GM19238 (cell line): Measurements from ENCODE around the gene PCTP.

Experiments used
- DNase-seq: peaks from one replicate; pipeline ENCODE4 v3.0.0; 2011; ENCODE audit warnings: low spot score; ENCODE audit not compliant: insufficient read length

PCTP gene

DNA sequence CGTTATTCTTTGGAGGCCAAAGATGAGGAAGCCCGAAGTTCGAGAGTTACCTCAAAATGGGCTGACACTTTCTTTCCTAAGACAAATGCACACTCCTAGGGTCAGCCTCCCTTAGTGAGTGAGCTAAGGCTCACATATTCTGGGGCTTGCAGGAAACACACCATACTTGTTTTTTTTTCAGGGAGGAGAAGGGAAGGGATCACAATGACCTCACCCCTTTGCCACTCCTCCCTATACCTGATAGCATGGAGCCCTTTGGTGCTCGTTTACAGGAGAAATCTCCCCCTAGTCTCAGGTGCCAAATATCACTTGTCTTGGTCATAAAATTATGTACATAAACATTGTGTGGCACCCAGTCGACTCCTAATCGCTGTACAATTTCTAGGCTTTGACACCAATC lies 23.6 kb upstream of the PCTP start:
- no peak for DNase-seq

DNA sequence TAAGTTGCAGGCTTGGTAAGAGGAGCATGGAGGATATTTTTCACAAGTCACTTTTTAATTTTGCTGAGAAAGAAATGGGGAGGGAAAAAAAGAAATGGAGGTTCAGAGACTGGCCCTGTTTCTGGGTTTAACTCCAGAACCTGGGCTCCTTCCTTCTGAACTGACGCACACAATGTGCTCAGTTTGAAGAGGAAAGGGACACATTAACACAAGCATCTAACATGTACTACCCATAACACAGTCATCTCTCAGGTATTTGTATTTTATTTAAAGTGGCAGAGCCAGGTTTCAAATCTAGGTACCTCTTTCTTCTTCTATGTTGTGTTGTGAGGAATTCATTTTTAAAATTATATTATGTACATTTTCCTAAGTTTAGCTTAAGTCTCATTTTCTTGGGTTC lies 22.9 kb upstream of the PCTP start:
- no peak for DNase-seq

DNA sequence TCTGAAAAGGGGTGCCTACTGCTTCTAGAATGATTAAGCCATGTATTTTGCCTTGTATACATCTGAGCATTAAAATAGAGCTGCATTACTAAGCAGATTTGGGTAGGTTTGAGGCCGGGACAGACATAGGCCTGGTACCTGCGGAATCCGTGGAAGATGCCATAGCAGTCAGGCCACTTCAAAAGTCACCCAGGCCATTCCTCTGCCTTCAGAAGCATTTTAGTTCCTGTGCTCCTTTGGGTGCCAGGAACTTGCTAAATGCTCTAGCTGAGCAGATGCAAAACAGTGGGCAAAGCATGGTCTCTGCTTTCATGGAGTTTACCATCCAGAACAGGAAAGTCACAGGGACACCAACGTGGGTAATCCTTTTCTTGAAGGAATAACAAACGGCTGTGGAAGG lies 22.5 kb upstream of the PCTP start:
- no peak for DNase-seq

DNA sequence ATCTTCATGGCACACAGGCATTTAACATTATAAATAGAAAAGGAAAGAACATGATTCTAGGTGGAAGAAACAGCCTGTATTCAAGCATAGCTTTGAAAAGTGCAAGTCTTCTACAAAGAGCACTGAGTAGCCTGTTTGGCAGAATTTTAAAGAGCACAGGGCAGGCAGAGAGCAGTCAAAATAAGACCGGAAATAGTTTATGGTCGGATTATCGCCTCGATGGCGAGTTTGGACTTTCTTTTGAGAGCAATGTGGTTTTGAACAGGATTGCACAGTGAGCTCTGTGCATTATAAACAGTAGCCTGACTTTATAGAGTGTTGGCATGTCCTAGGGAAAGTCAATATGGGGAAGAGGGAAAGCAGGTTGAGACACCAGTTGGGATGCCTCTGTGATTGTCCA lies 22.0 kb upstream of the PCTP start:
- no peak for DNase-seq

DNA sequence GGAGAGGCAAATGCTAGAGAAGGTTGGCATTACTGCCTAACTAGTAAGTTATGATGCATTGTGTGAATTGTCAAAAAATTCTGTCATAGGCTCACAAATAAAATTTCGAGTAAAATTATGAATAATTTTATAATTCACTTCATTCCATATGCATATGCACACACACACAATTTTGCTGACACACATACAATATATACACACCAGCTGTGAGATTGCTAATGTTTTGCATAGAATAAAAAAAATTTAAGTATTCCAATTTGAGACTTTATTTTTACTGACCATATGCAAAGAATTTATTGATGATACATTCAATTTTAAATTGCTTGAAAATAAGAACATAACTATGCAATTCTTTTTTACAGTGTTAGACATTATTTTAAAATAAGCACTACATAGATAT lies 21.4 kb upstream of the PCTP start:
- DNase-seq: no peak

DNA sequence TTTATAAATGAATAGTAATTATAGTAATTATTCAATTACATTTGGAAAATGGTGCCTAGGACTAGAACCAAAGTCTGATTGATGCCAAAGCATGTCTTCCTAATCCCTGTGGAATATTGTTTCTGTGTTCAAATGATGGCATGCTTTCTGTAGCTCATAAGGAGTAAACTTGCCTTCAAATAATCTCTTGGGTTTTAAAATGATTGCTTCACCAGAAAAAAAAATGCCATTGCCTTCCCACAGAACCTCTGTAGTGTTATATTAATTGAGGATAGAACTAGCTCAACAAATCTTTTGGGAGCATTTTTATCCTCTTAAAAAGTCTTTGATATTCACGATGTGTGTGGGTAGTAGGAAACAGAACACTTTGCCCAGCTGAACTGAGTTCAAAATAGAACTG lies 20.5 kb upstream of the PCTP start:
- DNase-seq: no peak

DNA sequence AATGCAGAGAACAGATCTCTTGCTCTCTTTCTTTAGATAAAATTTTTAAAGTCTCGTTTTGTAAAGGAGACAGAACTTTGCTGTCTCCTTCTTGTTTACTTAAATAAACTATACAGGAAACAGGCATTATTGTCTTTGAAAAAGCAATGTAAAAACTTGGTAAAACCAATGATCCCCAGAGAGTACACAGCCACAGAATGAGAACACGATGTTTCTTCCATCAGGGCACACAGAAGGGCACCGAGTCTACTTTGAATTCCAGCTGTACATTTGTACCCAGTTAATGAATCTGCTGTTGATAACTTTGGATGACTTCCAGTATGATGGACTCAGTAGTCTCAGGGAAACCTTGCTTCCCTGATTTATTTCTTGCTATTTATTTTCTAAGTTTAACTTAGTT lies 20.0 kb upstream of the PCTP start:
- DNase-seq: no peak

DNA sequence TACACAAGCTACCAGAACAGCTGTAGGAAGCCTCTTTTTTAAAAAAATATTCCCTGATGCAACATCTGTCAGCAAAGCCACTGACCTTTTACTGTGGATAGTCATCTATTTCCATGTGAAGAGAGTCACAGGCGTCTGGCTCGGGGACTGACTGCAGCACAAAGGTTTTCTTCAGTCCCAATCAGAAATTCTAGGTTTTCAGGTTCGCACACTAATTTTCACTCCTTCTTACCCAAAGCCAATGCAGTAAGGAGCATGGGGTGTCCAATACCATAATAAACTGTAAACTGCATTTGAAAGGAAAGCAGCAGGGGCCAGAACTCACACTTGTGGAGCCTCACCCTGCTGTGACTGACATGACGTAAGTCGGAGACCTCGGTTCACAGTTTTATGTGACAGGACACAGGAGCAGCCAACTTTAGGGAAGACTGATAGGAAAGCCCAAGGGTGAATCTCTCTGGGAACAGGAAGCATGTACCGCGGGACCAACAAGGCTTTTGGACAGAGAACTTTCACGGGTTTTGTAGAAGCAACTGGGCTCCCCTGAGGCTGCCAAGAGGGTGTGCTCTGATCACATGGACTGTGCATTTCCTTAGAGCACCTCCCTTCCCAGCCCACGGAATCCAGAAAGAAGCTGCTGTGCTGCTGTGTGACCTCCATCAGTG lies 19.1 kb upstream of the PCTP start:
- DNase-seq: no peak

DNA sequence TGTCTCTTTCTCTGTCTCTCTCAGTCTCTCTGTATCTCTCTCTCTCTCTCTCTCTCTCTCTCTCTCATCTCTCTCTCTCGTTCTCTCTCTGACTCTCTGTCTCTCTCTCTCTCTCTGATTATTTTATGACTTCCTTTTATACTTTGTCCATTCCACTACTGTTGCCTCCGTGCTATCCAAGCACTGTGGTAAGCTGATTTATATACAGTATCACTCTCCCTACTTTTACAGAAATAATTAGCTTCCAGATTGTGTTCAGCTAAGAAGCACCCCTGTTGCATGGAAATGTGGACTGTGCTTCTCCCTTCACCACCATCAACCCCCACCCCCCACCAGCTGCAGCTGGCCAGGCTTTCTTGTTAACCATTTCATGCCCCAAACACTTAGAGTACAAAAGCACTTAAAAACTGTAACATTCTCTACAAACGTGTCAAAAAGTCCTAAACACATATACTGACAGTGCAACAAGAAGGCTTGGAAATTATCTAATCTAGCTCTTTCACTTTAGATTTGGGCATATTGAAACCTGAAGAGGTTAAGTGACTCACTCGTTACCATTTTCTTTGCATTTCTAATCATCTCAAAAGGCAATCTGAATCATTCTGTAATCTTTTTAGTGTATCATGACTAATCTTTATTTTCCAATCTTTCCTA lies 16.6 kb upstream of the PCTP start:
- no peak for DNase-seq

DNA sequence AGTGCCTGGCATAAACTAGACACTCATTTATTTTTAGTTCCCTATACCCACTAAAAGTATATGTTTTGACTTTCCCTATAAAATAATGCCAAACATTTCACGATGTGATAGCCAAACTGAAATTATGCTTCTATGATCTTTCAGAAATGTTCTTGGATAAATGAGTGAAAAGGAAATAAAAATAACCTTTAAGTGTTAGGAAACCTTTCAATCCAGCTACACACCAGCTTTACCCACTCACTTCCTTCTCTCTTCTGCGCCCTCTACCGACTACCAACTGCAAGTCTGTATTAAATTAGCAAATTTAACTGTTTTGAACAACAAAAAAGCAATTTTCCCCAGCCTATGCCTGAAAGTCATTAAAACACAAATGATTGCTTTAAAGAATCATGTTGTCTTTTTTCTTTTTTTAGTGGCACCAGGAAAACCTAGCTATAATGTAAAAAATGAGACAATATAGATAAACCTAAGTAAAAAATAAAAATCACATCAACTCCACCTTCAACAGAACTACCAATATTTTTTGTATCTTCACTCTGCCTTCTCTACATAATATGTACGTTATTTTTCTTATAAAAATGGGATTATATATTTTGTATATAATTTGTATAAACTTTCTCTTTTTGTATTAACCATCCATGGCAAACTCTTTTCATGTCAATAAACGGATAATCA lies 15.0 kb upstream of the PCTP start:
- no peak for DNase-seq

DNA sequence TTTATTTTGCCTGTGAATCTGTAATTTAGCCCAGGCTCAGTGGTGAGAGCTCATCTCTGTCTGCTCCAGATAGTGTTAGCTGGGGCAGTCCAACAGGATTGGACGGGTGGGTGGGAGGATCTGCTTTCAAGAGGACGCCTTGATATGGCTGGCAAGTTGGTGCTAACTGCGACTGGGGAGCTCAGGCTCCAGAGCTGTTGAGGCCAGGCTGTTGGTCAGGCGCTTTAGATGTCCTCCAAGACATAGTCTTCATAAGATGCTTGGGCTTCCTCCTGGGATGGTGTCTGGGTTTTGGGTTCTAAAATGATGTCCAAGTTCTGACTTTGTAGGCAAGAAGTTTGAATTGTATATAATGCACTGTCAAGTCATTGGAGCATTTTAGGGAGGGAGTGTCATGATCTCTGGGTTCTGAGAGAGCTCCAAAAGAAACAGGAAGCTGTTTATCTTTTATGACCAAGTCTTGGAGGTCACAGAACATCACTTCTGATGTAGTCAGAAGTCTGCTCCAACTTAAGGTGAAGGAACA lies 12.8 kb upstream of the PCTP start:
- DNase-seq: no peak

DNA sequence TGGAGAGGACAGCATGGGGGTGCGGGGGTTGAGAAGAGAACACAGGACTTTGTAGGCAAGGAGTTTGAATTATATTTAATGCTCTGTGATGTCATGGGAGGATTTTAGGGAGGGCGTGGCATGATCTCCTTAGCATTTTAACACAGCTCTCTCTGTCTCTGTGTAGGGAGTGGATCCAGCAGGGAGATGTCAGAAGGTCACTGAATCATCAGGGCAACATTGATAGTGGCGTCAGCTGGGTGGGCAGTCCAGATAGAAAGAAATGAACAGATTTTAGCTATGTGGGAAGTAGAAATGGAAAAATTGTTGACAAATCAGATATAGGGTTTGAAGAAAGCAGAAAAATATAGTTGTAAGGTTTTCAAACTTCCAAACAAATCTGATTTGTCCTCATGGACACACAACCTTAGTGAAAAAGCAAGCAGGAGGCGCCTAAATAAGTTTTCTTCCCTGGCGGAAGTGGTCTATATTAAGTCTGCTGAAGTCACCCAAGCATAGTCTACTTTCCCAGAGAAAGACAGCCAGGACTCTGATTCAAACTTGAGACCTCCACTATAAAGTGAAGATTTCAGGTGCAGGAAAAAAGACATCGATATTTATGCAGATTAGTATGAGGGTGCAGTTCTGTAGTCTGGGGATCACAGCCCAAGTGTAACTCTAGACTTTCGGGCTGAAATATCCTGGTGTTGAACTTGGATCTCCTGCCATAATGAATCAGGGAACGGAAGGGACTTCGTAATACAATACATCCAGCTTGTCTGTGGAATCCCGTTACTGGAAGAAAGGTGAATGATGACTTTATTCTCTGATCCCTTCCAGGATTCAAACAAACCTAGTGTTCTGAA lies 10.1 kb upstream of the PCTP start:
- no peak for DNase-seq

DNA sequence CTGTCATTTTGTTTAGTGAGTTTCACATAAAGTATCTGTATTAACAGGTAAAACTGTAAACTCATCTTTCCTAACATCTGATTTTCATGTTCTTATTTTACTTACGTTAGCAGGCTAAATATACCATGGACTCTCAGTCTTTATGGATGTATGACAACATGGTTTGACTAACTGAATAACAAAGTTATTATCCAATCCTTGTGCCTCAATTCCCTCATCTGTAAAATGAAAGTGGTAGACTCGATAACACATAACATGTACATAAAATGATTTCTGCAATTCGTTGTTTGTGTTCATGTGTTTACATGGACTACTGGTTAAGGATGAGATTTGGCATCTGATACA lies 9.5 kb upstream of the PCTP start:
- no peak for DNase-seq

DNA sequence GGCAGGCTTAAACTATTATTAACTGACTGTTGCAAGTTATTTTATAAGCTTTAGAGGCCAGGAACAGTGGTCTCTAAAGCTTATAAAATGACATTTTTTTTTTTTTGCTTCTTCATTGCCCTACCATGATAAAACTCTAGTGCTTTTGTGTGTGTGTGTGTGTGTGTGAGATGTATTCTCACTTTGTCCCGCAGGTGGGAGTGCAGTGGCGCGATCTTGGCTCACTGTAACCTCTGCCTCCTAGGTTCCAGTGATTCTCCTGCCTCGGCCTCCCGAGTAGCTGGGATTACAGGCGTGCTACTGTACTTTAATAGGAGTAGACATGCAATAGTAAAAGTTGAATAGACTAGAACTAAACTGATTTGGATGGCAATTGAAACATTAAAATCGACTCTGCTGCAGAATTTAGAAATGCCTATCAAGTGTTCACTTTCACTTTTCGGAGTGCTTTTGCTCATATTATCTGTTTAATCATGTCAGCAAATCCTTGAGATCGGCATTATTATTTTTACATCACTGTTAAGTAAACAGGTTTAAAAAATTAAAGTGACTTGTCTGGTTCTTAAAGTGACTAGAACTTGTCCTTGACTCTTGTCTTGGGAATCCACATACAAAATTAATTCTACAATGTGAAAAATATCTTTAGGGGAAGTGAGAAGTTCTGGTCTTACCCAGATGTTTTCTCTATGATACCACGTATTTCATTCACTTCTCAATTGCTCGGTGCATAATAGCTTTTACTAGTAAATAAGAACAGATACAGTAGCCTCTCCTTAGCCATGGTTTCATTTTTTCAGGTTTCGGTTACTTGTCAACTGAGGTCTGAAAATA lies 8.4 kb upstream of the PCTP start:
- no peak for DNase-seq

DNA sequence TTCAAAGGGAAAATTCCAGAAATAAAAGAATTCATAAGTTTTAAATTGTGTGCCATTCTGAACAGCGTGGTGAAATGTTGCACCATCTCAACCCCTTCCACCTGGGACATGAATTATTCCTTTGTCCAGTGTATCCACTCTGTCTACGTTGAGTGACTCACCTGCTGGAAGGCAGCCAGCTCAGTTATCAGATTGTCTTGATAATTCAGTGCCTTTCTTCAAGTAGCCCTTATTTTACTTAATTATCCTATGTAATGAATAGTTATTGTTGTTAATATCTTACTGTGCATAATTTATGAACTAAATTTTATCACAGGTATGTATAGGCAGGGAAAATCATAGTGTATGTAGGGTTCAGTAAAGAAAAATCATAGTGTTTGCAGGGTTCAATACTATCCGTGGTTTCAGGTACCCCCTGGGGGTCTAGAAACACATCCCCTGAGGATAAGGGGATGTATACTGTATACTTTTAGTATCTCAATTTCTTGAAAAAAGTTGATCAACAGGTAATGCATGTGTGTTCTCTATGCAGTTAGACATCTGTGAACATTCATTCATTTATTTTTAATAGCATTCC lies 7.7 kb upstream of the PCTP start:
- DNase-seq: no peak

DNA sequence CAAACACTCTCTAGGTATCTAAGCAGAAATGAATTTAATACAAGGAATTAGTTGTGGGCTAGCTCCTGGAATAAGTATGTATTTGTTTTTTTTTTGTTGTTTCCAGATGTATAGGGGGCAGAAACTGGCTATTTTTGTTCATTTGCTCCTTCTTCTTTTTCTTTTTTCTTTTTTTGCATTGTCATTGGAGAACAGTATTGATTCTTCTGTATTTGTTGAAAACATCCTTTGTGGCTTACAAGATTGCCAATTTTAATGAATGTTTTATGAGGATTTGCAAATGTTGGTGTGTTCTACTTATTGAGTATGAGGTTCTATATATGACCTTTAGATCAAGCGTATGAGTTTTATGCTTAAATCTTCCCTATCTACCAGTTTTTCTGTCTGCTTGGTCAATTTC lies 5.6 kb upstream of the PCTP start:
- no peak for DNase-seq

DNA sequence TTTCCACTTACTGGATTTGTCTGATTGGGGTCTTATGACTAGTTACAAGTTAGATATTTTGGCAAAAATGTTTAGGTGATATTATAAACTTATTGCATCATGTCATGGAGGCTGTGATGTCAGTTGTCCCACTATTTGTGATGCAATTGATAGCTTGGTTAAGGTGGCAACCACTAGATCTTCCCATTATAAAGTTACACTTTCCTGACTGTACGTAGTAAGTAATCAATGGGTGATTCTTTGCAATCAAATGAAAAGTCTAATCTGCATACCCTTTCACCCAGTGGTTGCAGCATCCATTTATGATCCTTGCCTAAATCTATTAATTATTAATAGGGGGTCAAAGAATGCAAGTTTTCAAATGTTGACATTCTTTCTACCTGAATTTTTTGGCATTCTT lies 4.4 kb upstream of the PCTP start:
- DNase-seq: no peak

DNA sequence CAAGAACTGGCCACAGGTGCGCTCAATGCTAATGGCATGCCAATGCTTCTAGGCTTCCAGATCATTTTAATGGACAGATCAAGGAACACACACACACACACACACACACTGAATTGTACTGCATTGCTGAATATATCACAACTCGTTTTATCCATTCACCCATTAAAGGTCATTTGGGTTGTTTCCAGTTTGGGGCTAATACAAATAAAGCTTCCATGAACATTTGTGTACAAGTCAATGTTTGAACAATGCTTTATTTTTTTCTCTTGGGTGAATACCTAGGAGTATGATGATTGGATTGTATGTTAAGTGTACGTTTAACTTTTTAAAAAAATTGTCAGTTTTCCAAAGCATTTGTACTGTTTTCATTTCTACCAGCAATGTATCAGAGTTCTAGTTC lies 3.6 kb upstream of the PCTP start:
- no peak for DNase-seq

DNA sequence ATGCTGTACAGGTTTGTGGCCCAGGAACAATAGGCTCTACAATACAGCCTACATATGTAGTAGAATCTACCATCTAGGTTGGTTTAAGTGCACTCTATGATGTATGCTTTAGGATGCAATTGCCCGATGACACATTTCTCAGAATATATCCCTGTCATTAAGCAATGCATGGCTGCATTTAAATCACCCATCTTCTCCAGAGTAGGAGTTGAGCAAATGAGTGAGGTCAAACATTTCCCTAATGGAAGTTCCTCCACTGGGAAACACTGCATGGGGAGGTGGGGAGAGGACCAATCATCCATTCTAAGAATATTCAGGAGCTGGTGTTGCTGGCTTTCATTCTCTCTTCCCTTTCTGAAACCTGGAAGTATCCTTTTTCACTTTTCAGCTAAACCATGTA lies 2.0 kb upstream of the PCTP start:
- no peak for DNase-seq

DNA sequence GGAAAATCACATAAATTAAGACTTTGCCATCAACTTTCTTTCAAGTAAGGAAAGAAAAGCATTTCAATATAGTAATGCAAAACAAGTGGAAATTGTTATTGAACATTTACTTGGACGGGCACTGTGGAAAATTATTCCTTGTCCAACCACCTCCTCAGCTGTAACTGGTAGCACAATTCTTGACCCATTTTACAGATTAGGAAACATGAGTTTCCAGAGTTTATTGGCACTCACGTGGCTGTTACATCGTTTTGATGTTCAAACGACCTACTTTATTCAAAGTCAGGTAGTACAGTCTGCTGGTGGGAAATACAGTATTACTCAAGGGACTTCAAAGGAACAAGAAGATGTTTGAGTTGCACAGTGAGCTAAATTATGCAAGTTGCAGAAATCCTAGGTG lies 866 bp upstream of the PCTP start:
- no peak for DNase-seq

DNA sequence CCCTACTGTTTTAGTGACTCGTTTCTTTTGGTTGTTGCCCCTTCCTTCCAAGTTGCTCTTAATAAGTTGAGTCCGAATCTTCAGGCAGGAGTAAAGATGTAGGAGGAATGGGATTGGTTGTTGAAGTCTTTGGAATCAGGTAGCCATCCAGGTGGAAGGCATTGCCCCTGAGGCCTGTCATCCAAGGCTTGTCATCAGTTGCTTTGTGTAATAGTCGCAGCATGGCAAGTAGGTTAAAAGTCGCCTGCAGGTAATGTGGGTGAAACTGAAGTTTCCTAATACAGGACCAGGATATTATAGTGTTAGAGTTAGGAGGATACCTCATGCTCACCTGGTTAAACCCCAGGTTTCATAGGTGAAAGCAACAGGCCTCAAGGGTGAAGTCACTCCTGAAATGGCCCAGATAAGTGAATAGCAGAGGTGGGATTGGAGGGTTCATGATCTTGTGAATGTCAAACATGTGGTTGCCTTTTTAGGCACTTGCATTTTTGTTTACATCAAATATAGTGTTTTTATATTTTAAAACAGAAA lies 934 bp downstream of the PCTP start:
- no peak for DNase-seq
